ENCODE measurements around the gene SFXN5.

Gene SFXN5

GRCh38 chr2:72897785-72898584, 173.5 kb downstream of the SFXN5 start:
- no peak for DNase-seq (ENCODE audit: low read depth)

GRCh38 chr2:72896446-72896845, 175.1 kb downstream of the SFXN5 start:
- DNase-seq (ENCODE audit: low read depth), result no peak

GRCh38 chr2:72895759-72896281, 175.7 kb downstream of the SFXN5 start:
- DNase-seq (ENCODE audit: low read depth), result no peak

GRCh38 chr2:72895154-72895553, 176.4 kb downstream of the SFXN5 start:
- no peak for DNase-seq (ENCODE audit: low read depth)

- no peak for DNase-seq (ENCODE audit: low read depth)
These were observed 177.0 kb downstream of the SFXN5 start for GRCh38 chr2:72894514-72894913.

GRCh38 chr2:72893594-72894319, 177.8 kb downstream of the SFXN5 start:
- no peak for DNase-seq (ENCODE audit: low read depth)

GRCh38 chr2:72892506-72893173, 178.9 kb downstream of the SFXN5 start:
- DNase-seq (ENCODE audit: low read depth), result peak; percentile 19
